ENCODE measurements around the gene ERICH3.

GRCh38 chr1:74548961-74549750, 124.4 kb downstream of the ERICH3 start:
- TF ChIP-seq, protein P1, sequence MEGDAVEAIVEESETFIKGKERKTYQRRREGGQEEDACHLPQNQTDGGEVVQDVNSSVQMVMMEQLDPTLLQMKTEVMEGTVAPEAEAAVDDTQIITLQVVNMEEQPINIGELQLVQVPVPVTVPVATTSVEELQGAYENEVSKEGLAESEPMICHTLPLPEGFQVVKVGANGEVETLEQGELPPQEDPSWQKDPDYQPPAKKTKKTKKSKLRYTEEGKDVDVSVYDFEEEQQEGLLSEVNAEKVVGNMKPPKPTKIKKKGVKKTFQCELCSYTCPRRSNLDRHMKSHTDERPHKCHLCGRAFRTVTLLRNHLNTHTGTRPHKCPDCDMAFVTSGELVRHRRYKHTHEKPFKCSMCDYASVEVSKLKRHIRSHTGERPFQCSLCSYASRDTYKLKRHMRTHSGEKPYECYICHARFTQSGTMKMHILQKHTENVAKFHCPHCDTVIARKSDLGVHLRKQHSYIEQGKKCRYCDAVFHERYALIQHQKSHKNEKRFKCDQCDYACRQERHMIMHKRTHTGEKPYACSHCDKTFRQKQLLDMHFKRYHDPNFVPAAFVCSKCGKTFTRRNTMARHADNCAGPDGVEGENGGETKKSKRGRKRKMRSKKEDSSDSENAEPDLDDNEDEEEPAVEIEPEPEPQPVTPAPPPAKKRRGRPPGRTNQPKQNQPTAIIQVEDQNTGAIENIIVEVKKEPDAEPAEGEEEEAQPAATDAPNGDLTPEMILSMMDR (IDR thresholded peaks at IDR 0.05; ENCODE audit: insufficient read depth, low read length, poor library complexity, severe bottlenecking): no peak
- TF ChIP-seq EZH2phosphoT487 (conservative IDR thresholded peaks at IDR 0.05; ENCODE audit: low read length): no peak

Measured in SU-DHL-6 (cell line).